ENCODE results near the gene CELSR3. TPM values are rescaled to one million over a fixed set of nuclear protein-coding genes. Genes with fewer than 3 reads are reported as not detected.

Gene CELSR3
- total RNA-seq, 1 experiment from 2014 or later: 23.9 TPM

DNA sequence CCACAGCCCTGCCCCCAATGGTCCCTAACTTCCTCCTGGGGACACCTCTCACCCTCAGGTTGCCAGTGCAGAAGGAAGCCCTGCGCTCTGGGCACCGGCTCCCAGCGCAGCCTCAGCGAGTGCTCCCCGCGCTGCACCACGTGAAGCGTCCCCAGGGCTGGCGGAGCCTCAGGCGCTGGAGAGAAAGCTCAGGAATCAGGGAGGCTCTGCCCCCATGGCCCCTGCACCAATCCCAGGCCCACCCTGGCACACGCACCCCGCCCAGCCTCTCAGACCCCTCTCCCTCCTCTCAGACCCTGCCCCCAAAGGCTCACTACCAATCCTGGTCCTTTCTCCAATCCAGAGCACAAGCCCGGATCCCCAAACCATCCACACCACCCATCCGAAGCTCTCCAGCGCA lies 74.5 kb downstream of the CELSR3 start:
- Histone ChIP-seq H3K27ac (ENCODE audit: insufficient read length, low read depth, low read length) (no peak overlapping the region), H3K27me3 (ENCODE audit: insufficient read depth, low read length) (no peaks in the 10 kb centered on the region), H3K14ac (ENCODE audit: insufficient read depth, low read length) (no peak overlapping the region), H4K91ac (ENCODE audit: insufficient read length, low read depth, low read length) (no peak overlapping the region), H2AFZ (ENCODE audit: low read length) (no peak overlapping the region), H3K4ac (ENCODE audit: low read depth, low read length) (no peak overlapping the region), H3K18ac (ENCODE audit: insufficient read length, low read depth, low read length) (no peak overlapping the region), H3K79me1 (ENCODE audit: insufficient read depth, low read depth, low read length, poor library complexity, severe bottlenecking) (no peaks in the 10 kb centered on the region), H3K23ac (ENCODE audit: insufficient read length, low read depth, low read length) (no peak overlapping the region), H3K4me1 (ENCODE audit: insufficient read depth, low read length) (no peaks in the 10 kb centered on the region), H3K9ac (ENCODE audit: extremely low read depth, insufficient read length, low read length) (no peak overlapping the region), H3K79me2 (ENCODE audit: insufficient read depth, low read length) (no peaks in the 10 kb centered on the region), H3K4me2 (ENCODE audit: insufficient read depth, insufficient read length, low read length) (no peak overlapping the region), H2BK12ac (ENCODE audit: insufficient read length, low read depth, low read length) (no peak overlapping the region), H2AK5ac (ENCODE audit: insufficient read length, low read length) (no peak overlapping the region), H2BK120ac (ENCODE audit: low read depth, low read length, poor library complexity, severe bottlenecking) (no peak overlapping the region), H3K23me2 (ENCODE audit: insufficient read length, low read depth, low read length, poor library complexity, severe bottlenecking) (no peaks in the 10 kb centered on the region), H4K8ac (replicated peaks; ENCODE audit: insufficient read length, low read depth, low read length) (no peak overlapping the region), H2BK20ac (ENCODE audit: low read depth, low read length, poor library complexity, severe bottlenecking) (no peak overlapping the region), H2BK15ac (ENCODE audit: low read depth, low read length) (no peak overlapping the region), H3K56ac (ENCODE audit: insufficient read length, low read depth, low read length) (no peak overlapping the region), H4K5ac (ENCODE audit: insufficient read length, low read depth, low read length) (no peak overlapping the region), H3K9me3 (ENCODE audit: control insufficient read depth, low read depth, low read length) (no peaks in the 10 kb centered on the region), H4K20me1 (ENCODE audit: control insufficient read depth, insufficient read depth, insufficient read length) (no peaks in the 10 kb centered on the region), H2BK5ac (ENCODE audit: insufficient read length, low read length) (no peak overlapping the region), H3T11ph (ENCODE audit: low read length) (no peak overlapping the region)
- peak overlapping the region in 2 of 3 experiments; percentile 20 to 49; a peak in 2 of 7 replicates for H3K27ac Mint-ChIP-seq
- no peaks in the 10 kb centered on the region for H3K9me3 Mint-ChIP-seq
- H3K4me1 Mint-ChIP-seq: peaks cover 5 to 11% of the 10 kb centered on the region in 2 experiments; a peak in 2 of 4 replicates
- TF ChIP-seq, protein P1, sequence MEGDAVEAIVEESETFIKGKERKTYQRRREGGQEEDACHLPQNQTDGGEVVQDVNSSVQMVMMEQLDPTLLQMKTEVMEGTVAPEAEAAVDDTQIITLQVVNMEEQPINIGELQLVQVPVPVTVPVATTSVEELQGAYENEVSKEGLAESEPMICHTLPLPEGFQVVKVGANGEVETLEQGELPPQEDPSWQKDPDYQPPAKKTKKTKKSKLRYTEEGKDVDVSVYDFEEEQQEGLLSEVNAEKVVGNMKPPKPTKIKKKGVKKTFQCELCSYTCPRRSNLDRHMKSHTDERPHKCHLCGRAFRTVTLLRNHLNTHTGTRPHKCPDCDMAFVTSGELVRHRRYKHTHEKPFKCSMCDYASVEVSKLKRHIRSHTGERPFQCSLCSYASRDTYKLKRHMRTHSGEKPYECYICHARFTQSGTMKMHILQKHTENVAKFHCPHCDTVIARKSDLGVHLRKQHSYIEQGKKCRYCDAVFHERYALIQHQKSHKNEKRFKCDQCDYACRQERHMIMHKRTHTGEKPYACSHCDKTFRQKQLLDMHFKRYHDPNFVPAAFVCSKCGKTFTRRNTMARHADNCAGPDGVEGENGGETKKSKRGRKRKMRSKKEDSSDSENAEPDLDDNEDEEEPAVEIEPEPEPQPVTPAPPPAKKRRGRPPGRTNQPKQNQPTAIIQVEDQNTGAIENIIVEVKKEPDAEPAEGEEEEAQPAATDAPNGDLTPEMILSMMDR (conservative IDR thresholded peaks at IDR 0.05): no peak
- H3K36me3 Mint-ChIP-seq (ENCODE audit: insufficient read depth in 1 of 3, low read depth in 3 of 3): peaks cover 0 to 8% (median 0%) of the 10 kb centered on the region in 3 experiments; a peak in 4 of 7 replicates
- H3K27me3 Mint-ChIP-seq (ENCODE audit: low read depth): peaks cover 4% of the 10 kb centered on the region; the same call in 1 of the 2 replicates
- WGBS (ENCODE audit: extremely low coverage, insufficient read length, low lambda C conversion rate): no CpG with 5 or more reads among the region's 15 CpGs
- peak; percentile 43 for DNase-seq
- no peak overlapping the region for H3K4me3 Mint-ChIP-seq

Measured in H9 (cell line).